Suppressor macrophage treated with lipopolysaccharide for 1 hour (primary cell): ENCODE results near the gene PCDHGA7.
"Not testable (repeated sequence)": the region's sequence is repeated elsewhere in the genome, so short reads cannot be mapped to it uniquely, and the experiment has no call there.

Source experiments
- DNase-seq, 3 donors: peaks; one replicate each; pipeline ENCODE4 v3.0.0-alpha.2; 2020 to 2022

Gene PCDHGA7

DNA sequence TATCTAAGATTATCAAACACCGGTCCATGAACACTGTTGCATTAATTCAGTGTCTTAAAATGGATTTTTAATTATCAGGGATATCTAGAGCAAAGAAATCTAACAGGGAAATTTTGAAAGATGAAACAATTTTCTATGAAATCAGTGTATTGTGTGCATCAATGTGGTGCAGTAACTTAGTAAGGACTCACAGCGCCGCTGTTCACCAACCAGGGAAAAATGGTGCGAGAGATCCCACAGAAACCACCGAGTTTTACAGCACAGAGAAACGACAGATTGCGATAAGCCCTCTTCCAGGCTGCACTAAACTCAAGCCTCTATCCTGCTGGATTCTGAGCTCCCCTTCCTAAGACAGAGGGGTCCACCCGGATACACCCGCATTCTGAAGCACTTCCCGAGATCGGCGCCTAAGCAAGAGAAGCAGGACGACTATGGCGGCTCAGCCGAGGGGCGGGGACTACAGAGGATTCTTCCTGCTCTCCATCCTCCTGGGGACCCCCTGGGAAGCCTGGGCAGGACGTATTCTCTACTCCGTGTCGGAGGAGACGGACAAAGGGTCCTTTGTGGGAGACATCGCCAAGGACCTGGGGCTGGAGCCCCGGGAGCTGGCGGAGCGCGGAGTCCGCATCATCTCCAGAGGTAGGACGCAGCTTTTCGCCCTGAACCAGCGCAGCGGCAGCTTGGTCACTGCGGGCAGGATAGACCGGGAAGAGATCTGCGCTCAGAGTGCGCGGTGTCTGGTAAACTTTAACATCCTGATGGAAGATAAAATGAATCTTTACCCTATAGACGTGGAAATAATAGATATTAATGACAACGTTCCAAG, at the start of gene PCDHGA7:
PCDHGA7 (plus strand) TSS at position 274 of the 826 bp plus-strand sequence; CDS start at position 432, 158 bp downstream.
- peak in 1 of 3 donors; percentile 7 for DNase-seq

DNA sequence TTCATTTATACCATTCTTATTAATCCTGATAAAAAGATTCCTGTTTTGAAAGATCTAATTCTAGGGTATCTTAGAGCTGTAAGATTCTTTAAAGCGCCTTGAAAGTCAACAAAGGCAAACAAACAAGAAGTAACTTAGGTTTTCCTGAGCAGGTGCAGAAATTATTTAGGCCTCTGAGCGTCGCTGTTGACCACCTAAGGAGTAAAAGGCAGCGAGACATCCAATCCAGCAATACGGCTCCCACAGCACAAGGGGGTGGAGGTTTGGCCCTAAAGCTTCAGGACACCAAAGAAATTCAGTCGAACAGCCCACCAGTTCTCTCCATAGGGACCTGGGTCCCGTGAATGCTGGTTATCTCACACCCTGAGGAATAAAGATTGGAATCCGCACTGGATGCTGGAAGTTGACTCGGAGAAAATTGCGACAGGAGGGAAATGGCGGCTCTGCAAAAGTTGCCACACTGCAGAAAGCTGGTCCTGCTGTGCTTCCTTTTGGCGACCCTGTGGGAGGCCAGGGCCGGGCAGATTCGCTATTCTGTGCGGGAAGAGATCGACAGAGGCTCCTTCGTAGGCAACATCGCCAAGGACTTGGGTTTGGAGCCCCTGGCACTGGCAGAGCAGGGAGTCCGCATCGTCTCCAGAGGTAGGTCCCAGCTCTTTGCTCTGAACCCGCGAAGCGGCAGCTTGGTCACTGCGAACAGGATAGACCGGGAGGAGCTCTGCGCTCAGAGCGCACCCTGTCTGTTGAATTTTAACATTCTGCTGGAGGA, 43.8 kb upstream of the PCDHGA7 start, which contains the start of gene PCDHGA2:
PCDHGA2 (plus strand) TSS at position 223 of the 769 bp plus-strand sequence.
- no peak for DNase-seq

- not testable (repeated sequence) for DNase-seq
Measured at GRCh38 chr5:141340781-141341354, 41.7 kb upstream of the PCDHGA7 start.

DNA sequence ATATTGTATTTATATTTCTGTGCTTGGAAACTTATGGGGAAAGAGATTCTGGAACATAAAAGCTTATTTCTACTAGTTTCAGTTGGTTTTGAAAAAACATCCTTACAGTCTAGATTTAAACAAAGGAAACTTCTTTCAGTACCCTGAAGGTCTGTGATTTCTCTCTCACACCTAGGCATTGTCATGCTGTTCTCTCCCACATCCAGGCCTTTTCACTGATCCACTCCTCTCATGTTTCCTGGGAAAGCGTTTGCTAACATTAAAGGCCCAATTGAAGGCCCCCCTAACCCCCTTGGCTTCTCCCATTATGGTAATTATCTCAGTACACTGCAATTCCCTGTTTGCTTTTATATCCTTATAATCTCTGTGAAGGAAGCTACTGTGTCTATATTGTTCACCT, 39.8 kb upstream of the PCDHGA7 start:
- DNase-seq: no peak

DNA sequence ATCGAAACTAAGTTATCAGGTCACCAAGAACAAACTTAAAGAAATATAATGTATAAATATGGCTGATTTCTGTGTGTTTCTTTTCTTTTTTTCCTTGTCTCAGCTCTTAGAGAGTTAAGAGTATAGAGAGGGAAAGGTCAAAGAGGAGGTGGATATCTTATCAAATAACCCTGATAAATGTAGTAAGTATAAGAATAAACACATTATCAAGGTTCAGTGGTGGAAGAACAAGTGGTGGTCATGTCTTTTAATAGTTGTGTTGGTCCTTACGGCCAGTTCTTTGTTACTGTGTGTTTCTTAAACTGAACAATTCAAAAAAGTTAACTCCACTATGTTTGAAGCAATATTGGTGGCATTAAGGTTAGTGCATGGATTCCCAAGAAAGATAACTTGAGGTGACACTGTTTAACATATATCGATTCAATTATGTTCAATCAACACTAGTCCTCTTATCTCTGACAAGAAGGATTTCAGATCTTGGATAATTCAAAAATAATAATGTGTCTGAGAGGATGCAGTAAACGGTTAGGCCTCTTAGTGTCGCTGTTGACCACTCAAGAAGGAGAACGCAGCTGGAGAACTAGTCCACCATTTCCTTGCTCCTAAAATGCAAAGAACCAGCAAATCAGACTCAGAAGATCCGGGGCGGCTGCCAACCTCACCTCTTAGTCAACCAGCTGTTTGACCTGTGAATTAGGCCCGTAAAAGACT, 39.1 kb upstream of the PCDHGA7 start, which contains the start of gene PCDHGA3:
PCDHGA3 (plus strand) TSS at position 588 of the 711 bp plus-strand sequence. CDS start 205 bp downstream, outside the sequence.
- DNase-seq: peak; percentile 32 to 38 (median 35)

DNA sequence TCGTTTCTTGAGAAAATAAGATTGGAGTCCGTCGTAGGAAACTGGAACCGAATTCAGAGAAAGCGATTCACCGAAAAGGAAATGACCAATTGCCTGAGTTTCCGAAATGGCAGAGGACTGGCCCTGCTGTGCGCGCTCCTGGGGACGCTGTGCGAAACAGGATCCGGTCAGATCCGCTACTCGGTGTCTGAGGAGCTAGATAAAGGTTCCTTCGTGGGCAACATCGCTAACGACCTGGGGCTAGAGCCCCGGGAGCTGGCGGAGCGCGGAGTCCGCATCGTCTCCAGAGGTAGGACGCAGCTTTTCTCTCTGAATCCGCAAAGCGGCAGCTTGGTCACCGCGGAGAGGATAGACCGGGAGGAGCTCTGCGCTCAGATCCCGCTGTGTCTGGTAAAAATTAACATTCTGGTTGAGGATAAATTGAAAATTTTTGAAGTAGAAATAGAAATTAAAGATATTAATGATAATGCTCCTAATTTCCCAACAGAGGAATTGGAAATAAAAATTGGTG, 38.5 kb upstream of the PCDHGA7 start:
- no peak for DNase-seq

GRCh38 chr5:141345327-141345726, 37.2 kb upstream of the PCDHGA7 start:
- no peak for DNase-seq

DNA sequence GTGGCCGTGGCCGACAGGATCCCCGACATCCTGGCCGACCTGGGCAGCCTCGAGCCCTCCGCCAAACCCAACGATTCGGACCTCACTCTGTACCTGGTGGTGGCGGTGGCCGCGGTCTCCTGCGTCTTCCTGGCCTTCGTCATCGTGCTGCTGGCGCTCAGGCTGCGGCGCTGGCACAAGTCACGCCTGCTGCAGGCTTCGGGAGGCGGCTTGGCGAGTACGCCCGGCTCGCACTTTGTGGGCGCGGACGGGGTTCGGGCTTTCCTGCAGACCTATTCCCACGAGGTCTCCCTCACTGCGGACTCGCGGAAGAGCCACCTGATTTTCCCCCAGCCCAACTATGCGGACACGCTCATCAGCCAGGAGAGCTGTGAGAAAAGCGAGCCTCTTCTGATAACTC, 36.5 kb upstream of the PCDHGA7 start:
- DNase-seq: not testable (repeated sequence)

GRCh38 chr5:141349917-141350619, 32.5 kb upstream of the PCDHGA7 start, which contains the start of gene PCDHGB1:
Gene PCDHGB1, plus strand, starts transcription at chr5:141350099. Its CDS starts 162 bp downstream, at chr5:141350261.
- DNase-seq: peak in 2 of 3 donors; percentile 31 to 51

- DNase-seq: no peak
Measured at GRCh38 chr5:141351591-141351990, 31.0 kb upstream of the PCDHGA7 start.

DNA sequence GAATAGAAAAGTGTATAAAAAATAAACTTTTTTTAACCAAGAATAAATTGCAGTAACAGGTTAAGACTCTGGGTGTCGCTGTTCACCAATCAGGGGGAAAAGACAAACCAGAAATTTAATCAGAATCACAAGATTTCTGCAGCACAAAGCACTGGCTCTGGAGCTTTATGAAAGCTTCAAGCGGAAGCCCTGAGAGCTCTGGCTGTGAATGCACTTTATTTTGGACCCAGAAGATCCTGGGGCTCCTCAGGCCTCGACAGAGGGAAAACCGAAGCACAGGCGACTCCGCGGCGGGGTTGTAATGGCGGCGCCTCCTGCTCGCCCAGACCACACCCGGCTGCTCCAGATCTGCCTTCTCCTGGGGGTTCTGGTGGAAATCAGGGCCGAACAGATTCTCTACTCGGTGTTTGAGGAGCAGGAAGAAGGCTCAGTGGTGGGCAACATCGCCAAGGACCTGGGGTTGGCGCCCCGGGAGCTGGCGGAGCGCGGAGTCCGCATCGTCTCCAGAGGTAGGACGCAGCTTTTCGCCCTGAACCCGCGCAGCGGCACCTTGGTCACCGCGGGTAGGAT, 27.6 kb upstream of the PCDHGA7 start, which contains the start of gene PCDHGA4:
PCDHGA4 (plus strand) TSS at position 122 of the 570 bp plus-strand sequence; CDS start at position 209, 87 bp downstream.
- peak in 1 of 3 donors; percentile 11 for DNase-seq

DNA sequence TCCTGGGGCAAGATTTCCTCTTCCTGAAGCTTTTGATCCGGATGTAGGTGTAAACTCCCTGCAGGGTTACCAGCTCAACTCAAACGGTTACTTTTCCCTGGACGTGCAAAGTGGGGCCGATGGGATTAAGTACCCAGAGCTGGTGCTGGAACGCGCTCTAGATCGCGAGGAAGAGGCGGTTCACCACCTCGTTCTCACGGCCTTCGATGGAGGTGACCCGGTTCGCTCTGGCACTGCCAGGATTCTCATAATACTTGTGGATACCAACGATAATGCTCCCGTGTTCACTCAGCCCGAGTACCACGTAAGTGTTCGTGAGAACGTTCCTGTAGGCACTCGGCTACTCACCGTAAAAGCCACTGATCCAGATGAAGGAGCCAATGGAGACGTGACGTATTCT, 26.9 kb upstream of the PCDHGA7 start:
- DNase-seq: no peak

DNA sequence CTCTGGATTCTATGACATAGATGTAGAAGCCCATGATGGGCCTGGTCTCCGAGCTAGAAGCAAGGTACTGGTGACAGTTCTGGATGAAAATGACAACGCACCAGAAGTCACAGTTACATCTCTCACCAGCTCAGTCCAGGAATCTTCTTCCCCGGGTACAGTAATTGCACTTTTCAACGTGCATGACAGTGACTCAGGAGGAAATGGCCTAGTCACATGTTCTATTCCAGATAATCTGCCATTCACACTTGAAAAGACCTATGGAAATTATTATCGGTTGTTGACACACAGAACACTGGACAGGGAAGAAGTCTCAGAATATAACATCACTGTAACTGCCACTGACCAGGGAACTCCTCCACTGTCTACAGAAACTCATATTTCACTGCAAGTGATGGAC, 26.4 kb upstream of the PCDHGA7 start:
- no peak for DNase-seq

- DNase-seq: no peak
Measured at GRCh38 chr5:141356950-141357349, 25.6 kb upstream of the PCDHGA7 start.

GRCh38 chr5:141359790-141360426, 22.6 kb upstream of the PCDHGA7 start, which contains the start of gene PCDHGB2:
Gene PCDHGB2, plus strand, starts transcription at chr5:141359994. Its CDS starts 142 bp downstream, at chr5:141360136.
- peak; percentile 31 to 43 (median 38) for DNase-seq

- DNase-seq: no peak
Measured at GRCh38 chr5:141360685-141361084, 21.9 kb upstream of the PCDHGA7 start.

GRCh38 chr5:141362719-141363118, 19.8 kb upstream of the PCDHGA7 start:
- no peak for DNase-seq

DNA sequence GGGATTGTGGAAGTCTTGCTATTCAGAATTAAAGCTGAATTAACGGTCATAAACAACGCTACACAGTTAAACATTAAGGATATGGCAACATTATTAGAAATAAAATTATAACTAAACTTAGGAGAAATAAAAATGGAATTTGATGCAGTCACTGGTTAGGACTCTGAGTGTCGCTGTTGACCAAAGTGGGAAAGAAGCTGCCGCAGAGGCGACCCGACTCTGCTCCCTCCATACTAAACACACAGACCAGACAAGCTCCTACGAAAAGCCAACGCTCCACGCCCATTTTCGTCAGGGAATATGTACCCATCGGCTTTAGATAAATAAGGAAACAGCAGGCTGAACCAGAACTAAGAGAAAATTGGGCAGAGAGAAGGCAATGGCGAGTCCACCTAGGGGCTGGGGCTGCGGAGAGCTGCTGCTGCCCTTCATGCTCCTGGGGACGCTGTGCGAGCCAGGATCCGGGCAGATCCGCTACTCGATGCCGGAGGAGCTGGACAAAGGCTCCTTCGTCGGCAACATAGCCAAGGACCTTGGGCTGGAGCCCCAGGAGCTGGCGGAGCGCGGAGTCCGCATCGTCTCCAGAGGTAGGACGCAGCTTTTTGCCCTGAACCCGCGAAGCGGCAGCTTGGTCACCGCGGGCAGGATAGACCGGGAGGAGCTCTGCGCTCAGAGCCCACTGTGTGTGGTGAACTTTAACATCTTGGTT, 18.4 kb upstream of the PCDHGA7 start, which contains the start of gene PCDHGA5:
PCDHGA5 (plus strand) TSS at position 211 of the 709 bp plus-strand sequence; CDS start at position 380, 169 bp downstream.
- DNase-seq: no peak
